ENCODE measurements around the gene SMCO3. TPM values are rescaled to one million over a fixed set of nuclear protein-coding genes. Genes with fewer than 3 reads are reported as not detected.

The SMCO3 gene
- total RNA-seq, 1 donor from 2014 or later, result not detected

Other genes with a start within 250 kb of the SMCO3 start
- 85.4 TPM for gene PLBD1, start 246.3 kb downstream of the SMCO3 start, total RNA-seq
- gene GUCY2C, start 117.6 kb downstream of the SMCO3 start, total RNA-seq, result not detected
- gene WBP11, start 10.7 kb downstream of the SMCO3 start, total RNA-seq, result 54.0 TPM
- 0.99 TPM for gene C12orf60, start 10.5 kb downstream of the SMCO3 start, total RNA-seq
- gene ART4, start 29.3 kb upstream of the SMCO3 start, total RNA-seq, result 1.5 TPM
- 500 TPM for gene MGP, start 71.7 kb upstream of the SMCO3 start, total RNA-seq
- gene ERP27, start 124.4 kb upstream of the SMCO3 start, total RNA-seq, result 122 TPM
- 264 TPM for gene ARHGDIB, start 147.4 kb upstream of the SMCO3 start, total RNA-seq
- gene PDE6H, start 158.9 kb upstream of the SMCO3 start, total RNA-seq, result not detected

All from ureter (tissue), 1 donor.